H1 (cell line): ENCODE data around the gene ZMYND10. TPM values are rescaled to one million over a fixed set of nuclear protein-coding genes. Genes with fewer than 3 reads are reported as not detected.

ENCODE experiments used
- CTCF ChIA-PET: fragments of 300-600 bp; sonication (Branson Sonifier 250); formaldehyde crosslinking; loops from one replicate; lab custom pipeline; 2021; ENCODE audit not compliant: partially characterized antibody; lab: Charles Lee
- POLR2A ChIA-PET: fragments of 300-600 bp; sonication (Branson Sonifier 250); formaldehyde crosslinking; loops from one replicate; lab custom pipeline; 2021; ENCODE audit warnings: inconsistent platforms; ENCODE audit not compliant: partially characterized antibody; lab: Charles Lee
- DNase-seq, 2 experiments: peaks; one replicate each; pipeline versions ENCODE4 v3.0.0 to v3.0.0-alpha.2; 2010 to 2022; ENCODE audit warnings: low spot score in 2 of 2, low read depth in 1 of 2, mixed read lengths in 1 of 2
- FAIRE-seq: peaks from 2 replicates; lab custom pipeline; 2011; peaks lifted over from hg19 to GRCh38; lab: Jason Lieb, UNC
- H2AFZ ChIP-seq: 2 replicates; pipeline ENCODE4 v1.8.1; 2012; ENCODE audit warnings: low read length, inconsistent platforms
- H2AK5ac ChIP-seq: 2 replicates; pipeline ENCODE4 v1.6.1; 2013; ENCODE audit warnings: low read depth, low read length
- H2BK120ac ChIP-seq: replicated peaks from 2 replicates; pipeline ENCODE3; 2013; ENCODE audit warnings: low read depth, low read length, inconsistent platforms
- H2BK12ac ChIP-seq: 2 replicates; pipeline ENCODE4 v1.6.1; 2013; ENCODE audit warnings: low read depth, low read length
- H2BK15ac ChIP-seq: 2 replicates; pipeline ENCODE4 v1.6.1; 2013; ENCODE audit warnings: low read length
- H2BK20ac ChIP-seq: 2 replicates; pipeline ENCODE4 v1.6.1; 2013; ENCODE audit warnings: low read length
- H2BK5ac ChIP-seq: 2 replicates; pipeline ENCODE4 v1.6.1; 2013; ENCODE audit warnings: low read depth, low read length
- H3K14ac ChIP-seq: 2 replicates; pipeline ENCODE4 v1.6.1; 2013; ENCODE audit warnings: inconsistent platforms; ENCODE audit not compliant: insufficient read length
- H3K18ac ChIP-seq: 2 replicates; pipeline ENCODE4 v1.6.1; 2013; ENCODE audit warnings: low read length; ENCODE audit errors: extremely low read depth
- H3K23ac ChIP-seq: 2 replicates; pipeline ENCODE4 v1.6.1; 2013; ENCODE audit warnings: inconsistent platforms; ENCODE audit not compliant: insufficient read length
- H3K23me2 ChIP-seq: 2 replicates; pipeline ENCODE4 v1.6.1; 2013; ENCODE audit warnings: low read depth, low read length
- H3K27ac ChIP-seq: 2 replicates; pipeline ENCODE4 v1.6.1; 2011; ENCODE audit warnings: low read depth, low read length, inconsistent platforms
- H3K27me3 ChIP-seq, 4 experiments: replicated peaks in 1 of 4; 1 replicate in 1 of 4; 2 replicates in 3 of 4; pipeline versions ENCODE4 v1.6.1 to v1.8.1; 2011 to 2013; ENCODE audit warnings: low read length in 3 of 4, mild to moderate bottlenecking in 3 of 4, inconsistent platforms in 2 of 4, mixed read lengths in 2 of 4, moderate library complexity in 1 of 4; ENCODE audit not compliant: control insufficient read depth in 3 of 4, insufficient read depth in 3 of 4; ENCODE audit errors: extremely low read depth in 1 of 4
- H3K36me3 ChIP-seq, 4 experiments: 2 replicates each; pipeline versions ENCODE4 v1.6.1 to v1.8.1; 2011 to 2013; ENCODE audit warnings: mild to moderate bottlenecking in 4 of 4, low read length in 3 of 4, moderate library complexity in 2 of 4, control low read depth in 1 of 4, inconsistent platforms in 1 of 4; ENCODE audit not compliant: insufficient read depth in 4 of 4, control insufficient read depth in 2 of 4
- H3K4ac ChIP-seq: replicated peaks from 2 replicates; pipeline ENCODE3; 2013; ENCODE audit warnings: low read length, low read depth, mixed read lengths, inconsistent platforms; ENCODE audit not compliant: insufficient read length
- H3K4me1 ChIP-seq, 4 experiments: replicated peaks in 1 of 4; 1 replicate in 1 of 4; 2 replicates in 3 of 4; pipeline versions ENCODE4 v1.6.1 to v1.8.1; 2011 to 2013; ENCODE audit warnings: low read length in 3 of 4, inconsistent platforms in 2 of 4, mixed read lengths in 1 of 4; ENCODE audit not compliant: insufficient read depth in 4 of 4, control insufficient read depth in 3 of 4
- H3K4me2 ChIP-seq, 2 experiments: 2 replicates each; pipeline versions ENCODE4 v1.6.1 to v1.8.1; 2011 to 2013; ENCODE audit warnings: low read depth in 2 of 2, low read length in 2 of 2, control low read depth in 1 of 2, inconsistent platforms in 1 of 2, mild to moderate bottlenecking in 1 of 2; ENCODE audit not compliant: insufficient read depth in 1 of 2
- H3K4me3 ChIP-seq, 4 experiments: fragments of 200-600, 300-600 bp in 1 of 4; sonication (generic), shearing (Covaris generic), sonication (Bioruptor Twin) in 1 of 4; 2 replicates each; pipeline versions ENCODE4 v1.5.1 to v1.8.1; 2011 to 2016; ENCODE audit warnings: low read length in 4 of 4, low read depth in 3 of 4, control low read depth in 2 of 4, inconsistent platforms in 2 of 4, mild to moderate bottlenecking in 2 of 4, mixed read lengths in 1 of 4, moderate library complexity in 1 of 4; ENCODE audit not compliant: insufficient read depth in 2 of 4; ENCODE audit errors: extremely low read depth in 1 of 4
- H3K56ac ChIP-seq: replicated peaks from 2 replicates; pipeline ENCODE3; 2013; ENCODE audit warnings: low read depth, mild to moderate bottlenecking, mixed read lengths, low read length, inconsistent platforms; ENCODE audit not compliant: insufficient read length
- H3K79me1 ChIP-seq: 2 replicates; pipeline ENCODE4 v1.6.1; 2013; ENCODE audit warnings: low read depth, low read length, control low read depth
- H3K79me2 ChIP-seq, 2 experiments: 2 replicates each; pipeline versions ENCODE4 v1.6.1 to v1.8.1; 2012 to 2013; ENCODE audit warnings: low read length in 2 of 2, mild to moderate bottlenecking in 2 of 2, inconsistent platforms in 1 of 2; ENCODE audit not compliant: insufficient read depth in 2 of 2, control insufficient read depth in 1 of 2
- H3K9ac ChIP-seq, 4 experiments: replicated peaks in 1 of 4; 1 replicate in 1 of 4; 2 replicates in 3 of 4; pipeline versions ENCODE4 v1.6.1 to v1.8.1; 2011 to 2013; ENCODE audit warnings: low read depth in 3 of 4, low read length in 3 of 4, control low read depth in 2 of 4, mild to moderate bottlenecking in 2 of 4, moderate library complexity in 2 of 4, inconsistent platforms in 1 of 4; ENCODE audit errors: extremely low read depth in 1 of 4
- H3K9me3 ChIP-seq, 2 experiments: 2 replicates each; pipeline versions ENCODE4 v1.6.1 to v1.8.1; 2012 to 2013; ENCODE audit warnings: mild to moderate bottlenecking in 2 of 2, moderate library complexity in 2 of 2, control low read depth in 1 of 2, inconsistent platforms in 1 of 2, low read depth in 1 of 2, low read length in 1 of 2, mixed read lengths in 1 of 2; ENCODE audit not compliant: insufficient read depth in 2 of 2
- H4K20me1 ChIP-seq, 2 experiments: replicated peaks in 1 of 2; 2 replicates each; pipeline versions ENCODE3 to v1.8.1; 2011 to 2013; ENCODE audit warnings: inconsistent platforms in 2 of 2, low read length in 2 of 2, mild to moderate bottlenecking in 1 of 2; ENCODE audit not compliant: insufficient read depth in 2 of 2, control insufficient read depth in 1 of 2
- H4K5ac ChIP-seq: 2 replicates; pipeline ENCODE4 v1.6.1; 2013; ENCODE audit warnings: low read length, low read depth, mixed read lengths, inconsistent platforms; ENCODE audit not compliant: insufficient read length
- H4K8ac ChIP-seq: 2 replicates; pipeline ENCODE4 v1.8.0; 2013; ENCODE audit warnings: mild to moderate bottlenecking, moderate library complexity, low read length, inconsistent platforms; ENCODE audit not compliant: insufficient read depth; ENCODE audit errors: extremely low read depth
- H4K91ac ChIP-seq: replicated peaks from 2 replicates; pipeline ENCODE3; 2013; ENCODE audit warnings: low read length, mixed read lengths, inconsistent platforms; ENCODE audit not compliant: insufficient read length
- ASH2L ChIP-seq: fragments of 200-600, 300-600 bp; sonication (generic); IDR thresholded peaks from one replicate; pipeline ENCODE4 v1.7.1; 2017; ENCODE audit warnings: low read length
- CHD2 ChIP-seq: IDR thresholded peaks from 2 replicates; pipeline ENCODE4 v1.6.1; 2012; ENCODE audit warnings: low read length, improper control_type of control experiment
- EGR1 ChIP-seq: IDR thresholded peaks from 2 replicates; pipeline ENCODE4 v1.6.1; 2011; ENCODE audit warnings: low read depth, low read length, borderline replicate concordance
- EZH2 ChIP-seq: fragments of 200-600 bp; sonication (generic); IDR thresholded peaks from 2 replicates; pipeline ENCODE4 v1.7.1; 2012; ENCODE audit warnings: low read depth, mild to moderate bottlenecking, moderate library complexity, low read length, inconsistent platforms; ENCODE audit not compliant: severe bottlenecking
- HDAC6 ChIP-seq: IDR thresholded peaks from one replicate; pipeline ENCODE4 v1.7.1; 2012; ENCODE audit warnings: low read depth, mild to moderate bottlenecking, inconsistent platforms, low read length, moderate library complexity
- PHF8 ChIP-seq: fragments of 200-600 bp; sonication (generic); conservative IDR thresholded peaks from 2 replicates; pipeline ENCODE4 v1.7.1; 2012; ENCODE audit warnings: low read depth, mild to moderate bottlenecking, inconsistent platforms, low read length, moderate library complexity
- POLR2AphosphoS5 ChIP-seq: IDR thresholded peaks from 2 replicates; pipeline ENCODE4 v1.6.1; 2011; ENCODE audit warnings: low read depth, low read length
- POU5F1 ChIP-seq: IDR thresholded peaks from 2 replicates; pipeline ENCODE4 v1.6.1; 2011; ENCODE audit warnings: low read depth, mild to moderate bottlenecking, low read length, moderate library complexity
- RNF2 ChIP-seq: fragments of 200-900, 300-1000 bp; sonication (generic); IDR thresholded peaks from 2 replicates; pipeline ENCODE4 v1.7.1; 2016; ENCODE audit warnings: borderline replicate concordance, low read depth, mild to moderate bottlenecking, antibody characterized with exemption, low read length; ENCODE audit not compliant: poor library complexity, severe bottlenecking; ENCODE audit errors: missing control alignments
- RXRA ChIP-seq: IDR thresholded peaks from 2 replicates; pipeline ENCODE4 v1.6.1; 2011; ENCODE audit warnings: low read depth, mild to moderate bottlenecking, low read length, moderate library complexity; ENCODE audit not compliant: insufficient read depth
- SP1 ChIP-seq: IDR thresholded peaks from 2 replicates; pipeline ENCODE4 v1.6.1; 2011; ENCODE audit warnings: low read depth, low read length
- SP2 ChIP-seq: IDR thresholded peaks from 2 replicates; pipeline ENCODE4 v1.6.1; 2012; ENCODE audit warnings: mild to moderate bottlenecking, low read length, inconsistent platforms
- SP4 ChIP-seq: IDR thresholded peaks from 2 replicates; pipeline ENCODE4 v1.6.1; 2012; ENCODE audit warnings: low read length, inconsistent platforms
- TBP ChIP-seq: IDR thresholded peaks from 2 replicates; pipeline ENCODE4 v1.6.1; 2011; ENCODE audit warnings: low read depth, low read length, improper control_type of control experiment
- WGBS, 2 experiments: shearing (Covaris generic) in 1 of 2; methylation state at CpG; one replicate each; pipeline versions ENCODE4 v1.1.6 to v1.1.7; 2013 to 2015; ENCODE audit warnings: low lambda C conversion rate in 2 of 2, mixed read lengths in 2 of 2, inconsistent platforms in 1 of 2, low coverage in 1 of 2, missing lambda C conversion rate in 1 of 2; ENCODE audit not compliant: insufficient replicate concordance in 2 of 2, insufficient coverage in 1 of 2, insufficient read length in 1 of 2; ENCODE audit errors: extremely low coverage in 1 of 2, missing lambda C conversion rate in 1 of 2; 5-methylcytosine and 5-hydroxymethylcytosine counted together
- polyA plus RNA-seq, 7 experiments: library from polyadenylated mRNA; depleted of rRNA in 3 of 7; stranded (reverse) in 5 of 7; unstranded in 2 of 7; fragments of >200 nt in 5 of 7; fragments of 200-250 nt in 2 of 7; gene quantifications; 1 replicate in 5 of 7; 2 replicates in 1 of 7; 4 replicates in 1 of 7; pipeline versions ENCODE4 v1.2.1 to v1.2.3, GENCODE V29; 2011 to 2013; ENCODE audit warnings: missing spikeins in 2 of 7, mixed read lengths in 2 of 7
- total RNA-seq: library from RNA; stranded (reverse); fragmentation: NEBNext Ultra II Directional; extraction: Animal tissue kit (Norgen Biotek cat#: 25700); gene quantifications from 2 replicates; pipeline ENCODE4 v1.2.1, GENCODE V29; 2021

ZMYND10 gene
- total and polyA plus RNA-seq, 2 of the 8 experiments (the other 6 are each of a cell fraction or from before 2014, with no cell fraction given): 0.56 to 0.79 TPM

GRCh38 chr3:50358355-50358910 is 12.9 kb upstream of the ZMYND10 start:
- Histone ChIP-seq H4K20me1 (peaks cover 9 to 24% of the 10 kb centered on the region in 2 experiments), H3K14ac (no peak overlapping the region), H2BK15ac (no peak overlapping the region), H4K91ac (no peak overlapping the region), H3K79me1 (peaks cover 16% of the 10 kb centered on the region), H2BK20ac (no peak overlapping the region), H3K18ac (no peak overlapping the region), H2AK5ac (no peak overlapping the region), H3K23me2 (peaks cover 10% of the 10 kb centered on the region; the same call in 1 of the 2 replicates), H3K4ac (no peak overlapping the region), H2BK12ac (no peak overlapping the region), H3K9ac (peak overlapping the region; percentile 36 to 88 (median 70); a peak in 5 of 7 replicates), H4K8ac (peak overlapping the region; percentile 36), H3K56ac (no peak overlapping the region), H3K27ac (no peak overlapping the region), H4K5ac (no peak overlapping the region), H3K4me1 (peaks cover 0 to 16% (median 8%) of the 10 kb centered on the region in 4 experiments; a peak in 6 of 7 replicates), H3K23ac (no peak overlapping the region), H2AFZ (no peak overlapping the region), H3K4me3 (peak overlapping the region; percentile 75 to 85 (median 83)), H3K36me3 (peaks cover 3 to 10% (median 5%) of the 10 kb centered on the region in 4 experiments; a peak in 5 of 8 replicates), H3K27me3 (no peaks in the 10 kb centered on the region; a peak in 1 of 7 replicates), H2BK5ac (no peak overlapping the region), H2BK120ac (no peak overlapping the region), H3K79me2 (peaks cover 0 to 26% of the 10 kb centered on the region in 2 experiments; a peak in 2 of 4 replicates), H3K9me3 (no peaks in the 10 kb centered on the region), H3K4me2 (peak overlapping the region; percentile 72 to 87)
- DNase-seq: no peak
- FAIRE-seq: no peak
- 89% methylated on average over 24 of the region's 24 CpGs; no CpG with 5 or more reads in 1 of the 2 experiments for WGBS, 2 experiments
- POLR2A ChIA-PET: interaction anchor here (2.0 kb wide), 1 partner anchor 11 kb away, joined by 6 read pairs; no protein-coding TSS in a partner anchor
- CTCF ChIA-PET: interaction anchor here (1.1 to 6.6 kb wide), 4 partner anchors 11 to 186 kb away, joined by 4 to 47 read pairs (median 22); partner anchors contain the start of gene ZMYND10
- TF ChIP-seq TBP: no peak
- no peak for TF ChIP-seq EGR1
- no peak for TF ChIP-seq SP2
- no peak for TF ChIP-seq RXRA
- no peak for TF ChIP-seq SP1
- no peak for TF ChIP-seq POU5F1
- no peak for TF ChIP-seq SP4
- TF ChIP-seq PHF8: no peak
- no peak for TF ChIP-seq CHD2
- TF ChIP-seq POLR2AphosphoS5: no peak
- no peak for TF ChIP-seq ASH2L
- no peak for TF ChIP-seq HDAC6
- TF ChIP-seq RNF2: no peak
- TF ChIP-seq EZH2: no peak
